ENCODE results near the gene CYP19A1.

DNA sequence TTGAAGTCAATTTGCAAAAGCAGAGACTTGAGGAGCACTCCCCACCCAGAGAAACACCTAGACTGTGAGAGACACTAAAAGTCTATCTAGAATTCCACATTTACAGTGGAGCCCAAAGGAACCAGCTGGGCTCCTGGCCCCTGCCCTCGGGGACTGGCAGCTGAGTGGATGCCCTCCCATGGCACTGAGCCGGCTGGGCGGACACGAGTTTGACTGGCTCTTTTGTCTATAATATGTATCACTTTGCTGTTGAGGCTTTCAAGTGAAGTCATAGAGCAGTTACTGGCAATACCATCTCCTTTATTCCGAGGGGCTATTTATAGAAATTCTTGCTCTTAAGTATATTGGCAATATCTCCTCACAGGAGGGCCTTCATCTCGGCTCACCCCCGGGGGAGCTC, 177.9 kb downstream of the CYP19A1 start:
- TF ChIP-seq CTCF (IDR thresholded peaks at IDR 0.05 in 2 of 3, conservative IDR thresholded peaks at IDR 0.05 in 1 of 3; ENCODE audit: borderline replicate concordance in 1 of 3, insufficient read depth in 1 of 3, low read depth in 2 of 3, low read length in 2 of 3) = no peak
- TF ChIP-seq ZFX (IDR thresholded peaks at IDR 0.05) = no peak
- no peak for TF ChIP-seq FOSL1 (IDR thresholded peaks at IDR 0.05; ENCODE audit: low read depth)
- no peak for TF ChIP-seq EZH2phosphoT487 (IDR thresholded peaks at IDR 0.05; ENCODE audit: borderline replicate concordance)
